PC-3 (cell line): ENCODE measurements around the gene SAMD4A.

Source experiments
- EZH2 ChIP-seq: fragments of 300-600 bp; sonication (generic); IDR thresholded peaks from one replicate; pipeline ENCODE4 v1.6.1; 2017; ENCODE audit warnings: antibody characterized with exemption, mild to moderate bottlenecking, low read length; ENCODE audit not compliant: unreplicated experiment
- EZH2phosphoT487 ChIP-seq: fragments of 300-600 bp; sonication (generic); IDR thresholded peaks from 2 replicates; pipeline ENCODE4 v1.6.1; 2018; ENCODE audit warnings: mild to moderate bottlenecking, antibody characterized with exemption, low read length, borderline replicate concordance
- TF ChIP-seq, protein P1 (sequence below): fragments of 300-600 bp; sonication (generic); conservative IDR thresholded peaks from 2 replicates; pipeline ENCODE4 v1.5.1; 2017; ENCODE audit warnings: antibody characterized with exemption, low read depth, mild to moderate bottlenecking, low read length

DNA sequence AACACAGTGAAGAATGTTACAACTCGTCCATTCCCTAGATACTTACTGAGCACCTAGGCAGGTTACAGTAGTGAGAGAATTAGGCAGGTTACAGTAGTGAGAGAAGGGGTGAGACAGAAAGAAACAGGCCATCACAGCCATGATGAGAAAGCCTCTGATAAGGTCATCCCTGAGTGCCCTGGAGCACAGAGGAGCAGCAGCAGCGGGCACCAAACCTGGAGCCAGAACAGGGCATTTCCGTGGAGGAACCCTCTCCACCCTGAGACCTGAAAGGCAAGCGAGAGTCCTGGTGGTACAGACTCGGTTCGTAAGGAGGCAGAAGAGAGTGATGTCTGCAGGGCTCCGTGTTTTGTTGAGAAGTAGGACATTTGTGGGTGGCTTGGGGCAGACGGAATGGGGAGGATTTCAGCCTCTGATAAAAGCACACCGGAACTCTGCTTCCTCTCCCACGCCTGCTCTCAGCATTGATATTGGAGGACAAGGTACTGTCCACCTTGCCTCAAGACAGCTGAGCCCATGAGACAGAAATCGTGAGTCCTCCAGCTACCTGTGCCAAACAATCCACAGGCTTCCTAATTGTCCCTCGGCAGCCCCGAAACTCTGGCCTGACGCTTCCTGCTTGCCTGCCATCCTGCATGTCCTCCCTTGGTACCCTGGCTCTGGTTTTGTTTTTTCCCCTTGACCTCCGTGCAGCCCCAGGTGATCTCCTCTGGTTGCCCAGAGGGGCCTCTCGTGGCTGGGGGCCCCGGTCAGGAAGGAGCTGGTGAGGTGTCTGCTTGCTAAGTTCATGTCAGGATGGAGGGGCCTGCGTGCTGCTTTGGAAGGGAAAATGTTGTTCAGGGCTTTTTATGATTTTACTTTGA lies 199.6 kb downstream of the SAMD4A start:
- TF ChIP-seq, protein P1, sequence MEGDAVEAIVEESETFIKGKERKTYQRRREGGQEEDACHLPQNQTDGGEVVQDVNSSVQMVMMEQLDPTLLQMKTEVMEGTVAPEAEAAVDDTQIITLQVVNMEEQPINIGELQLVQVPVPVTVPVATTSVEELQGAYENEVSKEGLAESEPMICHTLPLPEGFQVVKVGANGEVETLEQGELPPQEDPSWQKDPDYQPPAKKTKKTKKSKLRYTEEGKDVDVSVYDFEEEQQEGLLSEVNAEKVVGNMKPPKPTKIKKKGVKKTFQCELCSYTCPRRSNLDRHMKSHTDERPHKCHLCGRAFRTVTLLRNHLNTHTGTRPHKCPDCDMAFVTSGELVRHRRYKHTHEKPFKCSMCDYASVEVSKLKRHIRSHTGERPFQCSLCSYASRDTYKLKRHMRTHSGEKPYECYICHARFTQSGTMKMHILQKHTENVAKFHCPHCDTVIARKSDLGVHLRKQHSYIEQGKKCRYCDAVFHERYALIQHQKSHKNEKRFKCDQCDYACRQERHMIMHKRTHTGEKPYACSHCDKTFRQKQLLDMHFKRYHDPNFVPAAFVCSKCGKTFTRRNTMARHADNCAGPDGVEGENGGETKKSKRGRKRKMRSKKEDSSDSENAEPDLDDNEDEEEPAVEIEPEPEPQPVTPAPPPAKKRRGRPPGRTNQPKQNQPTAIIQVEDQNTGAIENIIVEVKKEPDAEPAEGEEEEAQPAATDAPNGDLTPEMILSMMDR: no peak
- no peak for TF ChIP-seq EZH2
- TF ChIP-seq EZH2phosphoT487: no peak
